Endothelial cell (in vitro differentiated cells): ENCODE data around the gene LCE2D. TPM values are rescaled to one million over a fixed set of nuclear protein-coding genes. Genes with fewer than 3 reads are reported as not detected.

Experiments
- DNase-seq: peaks from one replicate; pipeline ENCODE4 v3.0.0; 2021; ENCODE audit warnings: low spot score
- H3K27ac Mint-ChIP-seq: one replicate; pipeline ENCODE4 v1.8.0; 2021; ENCODE audit warnings: mixed read lengths, inconsistent platforms; ENCODE audit not compliant: unreplicated experiment
- H3K27me3 Mint-ChIP-seq: one replicate; pipeline ENCODE4 v1.8.0; 2021; ENCODE audit warnings: mild to moderate bottlenecking, moderate library complexity, mixed read lengths, inconsistent platforms; ENCODE audit not compliant: unreplicated experiment
- H3K36me3 Mint-ChIP-seq: one replicate; pipeline ENCODE4 v1.8.0; 2021; ENCODE audit warnings: mild to moderate bottlenecking, low read depth, mixed read lengths, inconsistent platforms; ENCODE audit not compliant: unreplicated experiment
- H3K4me1 Mint-ChIP-seq: one replicate; pipeline ENCODE4 v1.8.0; 2021; ENCODE audit warnings: mild to moderate bottlenecking, mixed read lengths, inconsistent platforms; ENCODE audit not compliant: unreplicated experiment
- H3K4me3 Mint-ChIP-seq: one replicate; pipeline ENCODE4 v1.8.0; 2021; ENCODE audit warnings: mild to moderate bottlenecking, mixed read lengths, inconsistent platforms; ENCODE audit not compliant: unreplicated experiment
- H3K9me3 Mint-ChIP-seq: one replicate; pipeline ENCODE4 v1.8.0; 2021; ENCODE audit warnings: mixed read lengths, inconsistent platforms; ENCODE audit not compliant: unreplicated experiment
- total RNA-seq: library from RNA; stranded (reverse); fragmentation: NEBNext Ultra II Directional; extraction: Animal tissue kit (Norgen Biotek cat#: 25700); gene quantifications from one replicate; pipeline ENCODE4 v1.2.1, GENCODE V29; 2021; ENCODE audit not compliant: unreplicated experiment
- TF ChIP-seq, protein P1 (sequence below): fragments of 200-600 bp; sonication (generic); IDR thresholded peaks from one replicate; pipeline ENCODE4 v1.5.0; 2021; ENCODE audit warnings: antibody characterized with exemption; ENCODE audit not compliant: unreplicated experiment

LCE2D gene
- total RNA-seq, 1 donor from 2014 or later = not detected

DNA sequence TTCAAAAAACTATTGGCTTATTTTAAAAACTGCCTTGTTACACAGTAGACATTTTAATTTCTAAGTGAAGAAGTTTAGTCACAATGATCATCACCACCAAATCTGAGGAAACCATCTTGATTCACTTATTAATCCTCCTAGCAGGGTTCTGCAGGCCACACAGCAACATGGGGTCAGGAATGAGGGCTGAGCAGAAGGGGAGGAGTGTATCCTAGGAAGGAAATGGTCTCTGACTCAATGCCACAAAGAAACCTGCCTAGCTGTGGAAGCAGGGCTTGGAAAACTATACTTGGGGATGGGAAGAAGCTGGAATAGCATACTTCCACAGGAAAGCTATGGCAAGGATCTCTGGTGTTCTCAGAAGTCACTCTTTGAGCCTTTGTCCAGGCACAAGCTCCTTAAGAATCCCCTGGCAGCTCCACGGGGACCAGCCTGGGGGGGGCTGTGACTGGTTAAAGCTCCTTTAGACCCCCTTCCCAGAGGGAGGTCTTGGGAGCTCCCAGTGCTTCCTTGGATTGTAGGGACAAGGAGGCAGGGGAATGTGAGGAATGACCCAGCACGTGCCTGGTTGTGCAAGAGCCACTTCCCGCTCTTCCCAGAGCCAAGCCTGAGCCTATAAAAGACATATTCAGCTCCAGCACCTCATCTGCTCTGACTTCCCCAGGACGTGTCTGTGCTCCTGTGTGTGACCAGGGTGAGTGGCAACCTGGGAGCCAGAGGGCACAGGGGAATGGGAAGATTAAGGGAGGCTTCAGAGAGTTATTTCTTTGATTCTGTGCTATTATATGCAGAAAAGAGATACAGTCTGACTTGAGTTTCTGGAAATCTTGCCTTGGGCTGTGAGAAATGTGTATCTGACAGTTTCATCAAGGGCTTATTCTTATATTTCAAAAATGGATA is 34.8 kb downstream of the LCE2D start, which contains the start of gene LCE2A:
Gene LCE2A (plus strand): TSS at position 645 of the 900 bp plus-strand sequence. CDS start 557 bp downstream, outside the sequence.
- H3K4me1 Mint-ChIP-seq = no peaks in the 10 kb centered on the region
- H3K9me3 Mint-ChIP-seq = no peaks in the 10 kb centered on the region
- no peaks in the 10 kb centered on the region for H3K27me3 Mint-ChIP-seq
- H3K4me3 Mint-ChIP-seq = no peak within 1 kb of the TSS
- no peak for DNase-seq
- TF ChIP-seq, protein P1, sequence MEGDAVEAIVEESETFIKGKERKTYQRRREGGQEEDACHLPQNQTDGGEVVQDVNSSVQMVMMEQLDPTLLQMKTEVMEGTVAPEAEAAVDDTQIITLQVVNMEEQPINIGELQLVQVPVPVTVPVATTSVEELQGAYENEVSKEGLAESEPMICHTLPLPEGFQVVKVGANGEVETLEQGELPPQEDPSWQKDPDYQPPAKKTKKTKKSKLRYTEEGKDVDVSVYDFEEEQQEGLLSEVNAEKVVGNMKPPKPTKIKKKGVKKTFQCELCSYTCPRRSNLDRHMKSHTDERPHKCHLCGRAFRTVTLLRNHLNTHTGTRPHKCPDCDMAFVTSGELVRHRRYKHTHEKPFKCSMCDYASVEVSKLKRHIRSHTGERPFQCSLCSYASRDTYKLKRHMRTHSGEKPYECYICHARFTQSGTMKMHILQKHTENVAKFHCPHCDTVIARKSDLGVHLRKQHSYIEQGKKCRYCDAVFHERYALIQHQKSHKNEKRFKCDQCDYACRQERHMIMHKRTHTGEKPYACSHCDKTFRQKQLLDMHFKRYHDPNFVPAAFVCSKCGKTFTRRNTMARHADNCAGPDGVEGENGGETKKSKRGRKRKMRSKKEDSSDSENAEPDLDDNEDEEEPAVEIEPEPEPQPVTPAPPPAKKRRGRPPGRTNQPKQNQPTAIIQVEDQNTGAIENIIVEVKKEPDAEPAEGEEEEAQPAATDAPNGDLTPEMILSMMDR = no peak
- H3K27ac Mint-ChIP-seq = no peak within 1 kb of the TSS
- H3K36me3 Mint-ChIP-seq = no peaks in the 10 kb centered on the region

DNA sequence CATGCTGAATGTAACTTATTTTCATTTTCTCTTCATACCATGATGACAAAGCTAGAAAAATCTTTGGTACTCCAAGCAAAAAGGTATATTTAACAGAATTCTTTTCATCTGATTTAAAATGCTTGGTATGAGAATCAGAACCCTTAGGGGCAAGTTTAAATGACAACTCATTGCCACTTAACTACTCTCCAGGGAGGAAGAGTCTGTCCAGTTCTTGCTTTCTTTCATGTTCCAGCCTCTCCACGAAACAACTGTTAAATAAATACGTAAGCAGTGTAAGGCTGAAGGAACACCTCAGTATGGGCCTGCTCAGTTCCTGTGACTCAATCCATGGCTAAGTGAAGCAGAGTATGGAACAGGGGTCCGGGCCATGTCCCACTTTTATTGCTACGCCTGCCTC is 36.6 kb downstream of the LCE2D start:
- H3K36me3 Mint-ChIP-seq = no peaks in the 10 kb centered on the region
- no peaks in the 10 kb centered on the region for H3K9me3 Mint-ChIP-seq
- TF ChIP-seq, protein P1 = no peak
- no peaks in the 10 kb centered on the region for H3K27me3 Mint-ChIP-seq
- no peak for DNase-seq
- no peak overlapping the region for H3K4me3 Mint-ChIP-seq
- H3K4me1 Mint-ChIP-seq = no peaks in the 10 kb centered on the region
- H3K27ac Mint-ChIP-seq = no peak overlapping the region

DNA sequence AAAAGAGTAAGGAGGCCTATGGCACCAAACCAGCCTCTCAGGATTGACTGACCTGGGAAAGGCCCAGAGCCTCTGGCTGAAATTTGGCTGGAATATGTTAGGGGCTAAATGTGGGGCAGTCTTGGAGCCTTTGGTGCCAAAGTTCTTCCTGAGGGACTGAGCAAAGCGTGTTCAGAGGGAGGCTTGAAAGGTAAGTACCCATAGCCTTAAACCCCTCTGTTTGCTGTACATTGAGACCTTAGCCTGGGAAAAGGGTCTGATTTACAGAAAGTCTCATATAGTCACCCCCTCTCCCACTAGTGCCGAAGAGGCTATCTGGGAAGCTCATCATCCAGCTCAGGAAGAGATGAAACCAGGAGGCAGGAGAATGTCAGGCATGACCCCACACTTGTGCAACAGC is 44.7 kb downstream of the LCE2D start, which contains the start of gene LCE4A:
Gene LCE4A (plus strand): TSS at position 301 of the 400 bp plus-strand sequence. CDS start 916 bp downstream, outside the sequence.
- H3K4me1 Mint-ChIP-seq = no peaks in the 10 kb centered on the region
- peaks cover 1% of the 10 kb centered on the region for H3K27me3 Mint-ChIP-seq
- no peak within 1 kb of the TSS for H3K4me3 Mint-ChIP-seq
- DNase-seq = no peak
- H3K27ac Mint-ChIP-seq = no peak within 1 kb of the TSS
- no peaks in the 10 kb centered on the region for H3K36me3 Mint-ChIP-seq
- no peaks in the 10 kb centered on the region for H3K9me3 Mint-ChIP-seq
- TF ChIP-seq, protein P1 = no peak

Other genes with a start within 250 kb of the LCE2D start
- gene CRNN, start 249.1 kb upstream of the LCE2D start, total RNA-seq = not detected
- gene LCE5A, start 152.6 kb upstream of the LCE2D start, total RNA-seq = not detected
- not detected for gene CRCT1, start 148.9 kb upstream of the LCE2D start, total RNA-seq
- not detected for gene LCE3E, start 96.6 kb upstream of the LCE2D start, total RNA-seq
- gene LCE3D, start 82.9 kb upstream of the LCE2D start, total RNA-seq = not detected
- gene LCE3C, start 63.1 kb upstream of the LCE2D start, total RNA-seq = not detected
- gene LCE3B, start 49.6 kb upstream of the LCE2D start, total RNA-seq = not detected
- gene LCE3A, start 40.3 kb upstream of the LCE2D start, total RNA-seq = not detected
- gene LCE2C, start 11.9 kb downstream of the LCE2D start, total RNA-seq = not detected
- gene LCE2B, start 22.7 kb downstream of the LCE2D start, total RNA-seq = not detected
- not detected for gene LCE2A, start 35.0 kb downstream of the LCE2D start, total RNA-seq
- not detected for gene LCE4A, start 44.8 kb downstream of the LCE2D start, total RNA-seq
- not detected for gene KPRP, start 94.6 kb downstream of the LCE2D start, total RNA-seq
- not detected for gene LCE1F, start 111.8 kb downstream of the LCE2D start, total RNA-seq
- gene LCE1E, start 122.9 kb downstream of the LCE2D start, total RNA-seq = not detected
- gene LCE1D, start 133.3 kb downstream of the LCE2D start, total RNA-seq = not detected
- not detected for gene LCE1C, start 143.3 kb downstream of the LCE2D start, total RNA-seq
- gene LCE1B, start 148.6 kb downstream of the LCE2D start, total RNA-seq = not detected
- not detected for gene LCE1A, start 164.1 kb downstream of the LCE2D start, total RNA-seq
- not detected for gene LCE6A, start 179.5 kb downstream of the LCE2D start, total RNA-seq
- not detected for gene LCE7A, start 196.6 kb downstream of the LCE2D start, total RNA-seq
- gene SMCP, start 214.9 kb downstream of the LCE2D start, total RNA-seq = not detected
- not detected for gene IVL, start 245.2 kb downstream of the LCE2D start, total RNA-seq